OCI-LY3 (cell line): ENCODE data around the gene ADAMTS2.

Experiments used
- CTCF ChIP-seq: fragments of 200-600, 300-600 bp; sonication (generic); IDR thresholded peaks from 2 replicates; pipeline ENCODE4 v1.5.1; 2014; ENCODE audit warnings: antibody characterized with exemption, low read length, low read depth
- EZH2phosphoT487 ChIP-seq: fragments of 200-600 bp; shearing (Covaris generic); IDR thresholded peaks from 2 replicates; pipeline ENCODE4 v1.6.1; 2018; ENCODE audit warnings: antibody characterized with exemption, mixed run types, low read depth

DNA sequence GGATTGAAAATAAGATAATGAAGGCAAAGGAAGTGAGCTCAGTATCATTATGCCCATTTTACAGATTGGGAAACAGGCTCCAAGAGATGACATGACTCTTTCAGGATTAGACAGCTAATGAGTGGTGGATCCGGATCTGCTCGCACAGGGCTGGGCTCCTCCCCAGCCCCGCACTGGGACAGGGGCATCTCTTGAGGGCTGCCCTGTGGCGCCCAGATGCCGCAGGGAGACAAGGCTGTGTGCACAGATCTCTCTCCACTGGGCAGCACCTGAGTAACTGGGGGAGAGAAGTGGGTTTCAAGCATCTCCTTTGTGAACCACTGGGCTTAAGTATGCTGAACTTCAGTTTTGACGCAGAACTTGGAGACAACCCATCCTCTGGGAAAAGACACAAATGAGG, 43.9 kb downstream of the ADAMTS2 start:
- no peak for TF ChIP-seq CTCF
- no peak for TF ChIP-seq EZH2phosphoT487
